Endothelial cell of umbilical vein (primary cell): ENCODE data around the gene ZNF146.

Experiments used
- CTCF ChIP-seq, 2 donors: IDR thresholded peaks; 1 replicate in 1 of 2; 2 replicates in 1 of 2; pipeline ENCODE4 v1.5.1; 2011; ENCODE audit warnings: low read length in 2 of 2, mild to moderate bottlenecking in 2 of 2, moderate library complexity in 2 of 2, control low read depth in 1 of 2, inconsistent platforms in 1 of 2, low read depth in 1 of 2; ENCODE audit not compliant: insufficient read depth in 1 of 2; ENCODE audit errors: extremely low read depth in 1 of 2
- EZH2 ChIP-seq: IDR thresholded peaks from 2 replicates; pipeline ENCODE4 v1.6.1; 2012; ENCODE audit warnings: borderline replicate concordance, low read depth, mild to moderate bottlenecking, moderate library complexity, low read length, inconsistent platforms; ENCODE audit not compliant: severe bottlenecking
- POLR2A ChIP-seq: IDR thresholded peaks from 2 replicates; pipeline ENCODE4 v1.6.1; 2012; ENCODE audit warnings: low read depth, mild to moderate bottlenecking, control low read depth, low read length

GRCh38 chr19:36266375-36266961, 51.6 kb downstream of the ZNF146 start:
- TF ChIP-seq CTCF (IDR thresholded peaks at IDR 0.05; ENCODE audit: extremely low read depth in 1 of 2, insufficient read depth in 1 of 2, low read depth in 1 of 2, low read length in 2 of 2), result no peak
- TF ChIP-seq POLR2A, result no peak
- no peak for TF ChIP-seq EZH2
